Hepatocyte (in vitro differentiated cells): ENCODE results near the gene AKAP6. TPM values are rescaled to one million over a fixed set of nuclear protein-coding genes. Genes with fewer than 3 reads are reported as not detected.

Source experiments
- DNase-seq: peaks from one replicate; pipeline ENCODE4 v3.0.0-alpha.2; 2016; ENCODE audit warnings: low spot score
- H2AFZ ChIP-seq: fragments of 200-600 bp; sonication (generic); 2 replicates; pipeline ENCODE4 v1.6.0; 2016; ENCODE audit warnings: antibody characterized with exemption, mild to moderate bottlenecking
- H3K27ac ChIP-seq: fragments of 200-600 bp; sonication (generic); 2 replicates; pipeline ENCODE4 v1.5.1; 2016; ENCODE audit warnings: mild to moderate bottlenecking
- H3K27me3 ChIP-seq: fragments of 200-600 bp; sonication (generic); 2 replicates; pipeline ENCODE4 v1.6.1; 2016
- H3K36me3 ChIP-seq: fragments of 200-600 bp; sonication (generic); replicated peaks from 2 replicates; pipeline ENCODE4 v1.5.1; 2016; ENCODE audit warnings: low read depth; ENCODE audit not compliant: insufficient read depth
- H3K4me1 ChIP-seq: fragments of 200-600 bp; sonication (generic); 2 replicates; pipeline ENCODE4 v1.5.1; 2016; ENCODE audit warnings: mild to moderate bottlenecking, moderate library complexity; ENCODE audit not compliant: insufficient read depth
- H3K4me2 ChIP-seq: fragments of 200-600 bp; sonication (generic); 2 replicates; pipeline ENCODE4 v1.6.0; 2016
- H3K4me3 ChIP-seq: fragments of 200-600 bp; sonication (generic); 2 replicates; pipeline ENCODE4 v1.5.1; 2016; ENCODE audit warnings: mild to moderate bottlenecking
- H3K79me2 ChIP-seq: fragments of 200-600 bp; sonication (generic); 2 replicates; pipeline ENCODE4 v1.6.0; 2017; ENCODE audit warnings: mild to moderate bottlenecking
- H3K9me2 ChIP-seq: fragments of 200-600 bp; sonication (generic); replicated peaks from 2 replicates; pipeline ENCODE4 v1.6.0; 2017; ENCODE audit warnings: mild to moderate bottlenecking; ENCODE audit not compliant: insufficient read depth
- H3K9me3 ChIP-seq: fragments of 200-600 bp; sonication (generic); 2 replicates; pipeline ENCODE4 v1.5.1; 2016; ENCODE audit warnings: low read depth, mild to moderate bottlenecking
- H4K20me1 ChIP-seq: fragments of 200-600 bp; sonication (generic); 2 replicates; pipeline ENCODE4 v1.6.0; 2016; ENCODE audit warnings: mild to moderate bottlenecking; ENCODE audit not compliant: insufficient read depth, poor library complexity, severe bottlenecking
- CTCF ChIP-seq: fragments of 200-600 bp; sonication (generic); IDR thresholded peaks from 2 replicates; pipeline ENCODE4 v1.5.1; 2016; ENCODE audit warnings: antibody characterized with exemption, mild to moderate bottlenecking; ENCODE audit not compliant: poor library complexity
- EZH2 ChIP-seq: fragments of 200-600 bp; sonication (generic); IDR thresholded peaks from 2 replicates; pipeline ENCODE4 v1.6.1; 2016; ENCODE audit warnings: antibody characterized with exemption, mild to moderate bottlenecking, borderline replicate concordance
- EZH2phosphoT487 ChIP-seq: fragments of 200-600 bp; sonication (generic); IDR thresholded peaks from one replicate; pipeline ENCODE4 v1.6.1; 2018; ENCODE audit warnings: antibody characterized with exemption, mild to moderate bottlenecking, low read depth, moderate library complexity; ENCODE audit not compliant: unreplicated experiment, severe bottlenecking
- WGBS: methylation state at CpG from one replicate; pipeline ENCODE4 v1.1.6; 2016; ENCODE audit warnings: low lambda C conversion rate; ENCODE audit errors: missing lambda C conversion rate; 5-methylcytosine and 5-hydroxymethylcytosine counted together
- polyA plus RNA-seq: library from polyadenylated mRNA; unstranded; fragments of >200 nt; fragmentation: Nextera tagmentation; extraction: Ambion mirVana; gene quantifications from 2 replicates; pipeline ENCODE4 v1.2.1, GENCODE V29; 2016
- total RNA-seq: library from RNA; depleted of rRNA; stranded (reverse); fragments of >200 nt; gene quantifications from 2 replicates; pipeline ENCODE4 v1.2.3, GENCODE V29; 2014

The AKAP6 gene
- total and polyA plus RNA-seq, 2 experiments from 2014 or later: 1.1 to 2.1 TPM

GRCh38 chr14:32697704-32698103 is 368.6 kb downstream of the AKAP6 start:
- Histone ChIP-seq H3K4me2 (no peak overlapping the region), H4K20me1 (no peaks in the 10 kb centered on the region), H3K9me3 (no peaks in the 10 kb centered on the region), H3K4me3 (no peak overlapping the region), H3K36me3 (no peaks in the 10 kb centered on the region), H3K4me1 (no peaks in the 10 kb centered on the region), H3K79me2 (no peaks in the 10 kb centered on the region), H3K27ac (no peak overlapping the region), H3K27me3 (no peaks in the 10 kb centered on the region), H2AFZ (no peak overlapping the region), H3K9me2 (no peaks in the 10 kb centered on the region)
- TF ChIP-seq EZH2: no peak
- no peak for TF ChIP-seq EZH2phosphoT487
- 86% methylated on average over 1 of the region's 1 CpG for WGBS
- DNase-seq: no peak

GRCh38 chr14:32698831-32699230 is 369.7 kb downstream of the AKAP6 start:
- Histone ChIP-seq H4K20me1 (no peaks in the 10 kb centered on the region), H3K79me2 (no peaks in the 10 kb centered on the region), H3K4me3 (no peak overlapping the region), H3K27me3 (no peaks in the 10 kb centered on the region), H3K4me1 (no peaks in the 10 kb centered on the region), H3K9me2 (no peaks in the 10 kb centered on the region), H3K4me2 (no peak overlapping the region), H3K9me3 (no peaks in the 10 kb centered on the region), H2AFZ (no peak overlapping the region), H3K36me3 (no peaks in the 10 kb centered on the region), H3K27ac (no peak overlapping the region)
- WGBS: 91% methylated on average over 2 of the region's 2 CpGs
- no peak for DNase-seq
- TF ChIP-seq EZH2: no peak
- no peak for TF ChIP-seq CTCF
- TF ChIP-seq EZH2phosphoT487: no peak

GRCh38 chr14:32701475-32701874 is 372.4 kb downstream of the AKAP6 start:
- Histone ChIP-seq H4K20me1 (no peaks in the 10 kb centered on the region), H3K9me3 (no peaks in the 10 kb centered on the region), H3K27me3 (no peaks in the 10 kb centered on the region), H2AFZ (no peak overlapping the region), H3K9me2 (no peaks in the 10 kb centered on the region), H3K4me2 (no peak overlapping the region), H3K36me3 (no peaks in the 10 kb centered on the region), H3K79me2 (no peaks in the 10 kb centered on the region), H3K4me1 (no peaks in the 10 kb centered on the region), H3K27ac (no peak overlapping the region), H3K4me3 (no peak overlapping the region)
- 96% methylated on average over 2 of the region's 2 CpGs for WGBS
- DNase-seq: no peak
- TF ChIP-seq EZH2 (no peak), CTCF (no peak), EZH2phosphoT487 (no peak)

- Histone ChIP-seq H3K9me3 (no peaks in the 10 kb centered on the region), H3K27ac (no peak overlapping the region), H3K27me3 (no peaks in the 10 kb centered on the region), H3K36me3 (no peaks in the 10 kb centered on the region), H3K4me1 (no peaks in the 10 kb centered on the region), H3K4me3 (no peak overlapping the region), H3K79me2 (no peaks in the 10 kb centered on the region), H3K4me2 (no peak overlapping the region), H4K20me1 (no peaks in the 10 kb centered on the region), H3K9me2 (no peaks in the 10 kb centered on the region), H2AFZ (no peak overlapping the region)
- no peak for DNase-seq
- TF ChIP-seq EZH2 (no peak), EZH2phosphoT487 (no peak), CTCF (no peak)
These were observed 373.0 kb downstream of the AKAP6 start for GRCh38 chr14:32702088-32702487.
